Transverse colon (tissue), 4 donors: ENCODE data around the gene SNX6.
"Not testable (repeated sequence)": the region's sequence is repeated elsewhere in the genome, so short reads cannot be mapped to it uniquely, and the experiment has no call there.

ENCODE experiments used
- EP300 ChIP-seq: sonication (generic); formaldehyde crosslinking; IDR thresholded peaks from one replicate; pipeline ENCODE4 v1.6.1; 2017; ENCODE audit warnings: antibody characterized with exemption, low read depth
- POLR2A ChIP-seq: fragments of 450-650 bp; IDR thresholded peaks from one replicate; pipeline ENCODE4 v1.6.1; 2016; ENCODE audit warnings: antibody characterized with exemption, mild to moderate bottlenecking, moderate library complexity
- POLR2AphosphoS5 ChIP-seq, 3 donors: sonication (generic); formaldehyde crosslinking; IDR thresholded peaks; one replicate each; pipeline ENCODE4 v1.6.1; 2016; ENCODE audit warnings: antibody characterized with exemption in 3 of 3
- TF ChIP-seq, protein P1 (sequence below), 5 experiments: fragments of 200-600 bp in 3 of 5; fragments of 450-650 bp in 2 of 5; sonication (generic) in 3 of 5; IDR thresholded peaks; 1 replicate in 2 of 5; 2 replicates in 3 of 5; pipeline ENCODE4 v1.5.1; 2016 to 2017; ENCODE audit warnings: antibody characterized with exemption in 5 of 5, inconsistent platforms in 3 of 5, mild to moderate bottlenecking in 2 of 5, moderate library complexity in 1 of 5

DNA sequence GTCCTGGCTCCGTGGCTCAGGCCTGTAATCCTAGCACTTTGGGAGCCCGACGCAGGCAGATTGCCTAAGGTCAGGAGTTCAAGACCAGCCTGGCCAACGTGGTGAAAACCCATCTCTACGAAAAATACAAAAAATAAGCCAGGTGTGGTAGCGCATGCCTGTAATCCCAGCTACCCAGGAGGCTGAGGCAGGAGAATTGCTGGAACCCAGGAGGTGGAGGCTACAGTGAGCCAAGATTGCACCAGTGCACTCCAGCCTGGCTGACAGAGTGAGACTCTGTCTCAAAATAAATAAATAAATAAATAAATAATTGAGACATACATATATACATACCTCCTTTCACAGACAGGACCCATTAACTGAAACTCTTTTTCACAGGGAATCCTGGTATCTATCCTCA is 91.9 kb downstream of the SNX6 start:
- TF ChIP-seq, protein P1, sequence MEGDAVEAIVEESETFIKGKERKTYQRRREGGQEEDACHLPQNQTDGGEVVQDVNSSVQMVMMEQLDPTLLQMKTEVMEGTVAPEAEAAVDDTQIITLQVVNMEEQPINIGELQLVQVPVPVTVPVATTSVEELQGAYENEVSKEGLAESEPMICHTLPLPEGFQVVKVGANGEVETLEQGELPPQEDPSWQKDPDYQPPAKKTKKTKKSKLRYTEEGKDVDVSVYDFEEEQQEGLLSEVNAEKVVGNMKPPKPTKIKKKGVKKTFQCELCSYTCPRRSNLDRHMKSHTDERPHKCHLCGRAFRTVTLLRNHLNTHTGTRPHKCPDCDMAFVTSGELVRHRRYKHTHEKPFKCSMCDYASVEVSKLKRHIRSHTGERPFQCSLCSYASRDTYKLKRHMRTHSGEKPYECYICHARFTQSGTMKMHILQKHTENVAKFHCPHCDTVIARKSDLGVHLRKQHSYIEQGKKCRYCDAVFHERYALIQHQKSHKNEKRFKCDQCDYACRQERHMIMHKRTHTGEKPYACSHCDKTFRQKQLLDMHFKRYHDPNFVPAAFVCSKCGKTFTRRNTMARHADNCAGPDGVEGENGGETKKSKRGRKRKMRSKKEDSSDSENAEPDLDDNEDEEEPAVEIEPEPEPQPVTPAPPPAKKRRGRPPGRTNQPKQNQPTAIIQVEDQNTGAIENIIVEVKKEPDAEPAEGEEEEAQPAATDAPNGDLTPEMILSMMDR (IDR thresholded peaks at IDR 0.05) = not testable (repeated sequence)
- TF ChIP-seq POLR2AphosphoS5 (IDR thresholded peaks at IDR 0.05); EP300; POLR2A: not testable (repeated sequence)
